HG02970 (cell line): ENCODE results near the gene E2F1.
"Not testable (repeated sequence)": the region's sequence is repeated elsewhere in the genome, so short reads cannot be mapped to it uniquely, and the experiment has no call there.

Experiments used
- ATAC-seq: cut with Tn5 transposase; IDR thresholded peaks from one replicate; pipeline ENCODE4 v1.9.1; 2021; ENCODE audit warnings: mild to moderate bottlenecking, moderate library complexity, moderate number of reproducible peaks; ENCODE audit not compliant: unreplicated experiment, low FRiP score

The E2F1 gene

DNA sequence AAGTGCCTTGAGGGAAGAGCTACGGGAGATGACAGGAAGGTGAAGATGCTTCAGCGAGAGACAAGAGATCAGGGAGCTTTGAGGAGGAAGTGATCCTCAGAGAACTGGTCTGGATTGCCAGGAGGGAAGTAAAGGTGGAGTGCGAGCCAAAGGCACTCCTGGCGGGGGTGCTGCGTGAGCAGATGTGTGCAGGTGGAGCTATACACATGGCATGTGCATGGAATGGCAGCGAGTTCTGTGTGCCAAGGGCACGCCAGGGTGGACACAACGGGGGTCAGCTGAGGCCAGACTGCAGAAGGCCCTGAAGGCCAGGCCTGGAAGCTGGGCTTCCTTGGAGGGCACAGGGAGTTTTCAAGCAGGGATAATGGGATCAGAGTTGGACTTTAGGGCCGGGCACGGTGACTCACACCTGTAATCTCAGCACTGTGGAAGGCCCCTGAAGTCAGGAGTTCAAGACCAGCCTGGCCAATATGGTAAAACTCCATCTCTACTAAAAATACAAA is 27.7 kb upstream of the E2F1 start:
- no peak for ATAC-seq

- ATAC-seq = no peak
Observed at GRCh38 chr20:33711446-33711738, 25.2 kb upstream of the E2F1 start.

GRCh38 chr20:33710681-33711445 is 24.7 kb upstream of the E2F1 start:
- no peak for ATAC-seq

DNA sequence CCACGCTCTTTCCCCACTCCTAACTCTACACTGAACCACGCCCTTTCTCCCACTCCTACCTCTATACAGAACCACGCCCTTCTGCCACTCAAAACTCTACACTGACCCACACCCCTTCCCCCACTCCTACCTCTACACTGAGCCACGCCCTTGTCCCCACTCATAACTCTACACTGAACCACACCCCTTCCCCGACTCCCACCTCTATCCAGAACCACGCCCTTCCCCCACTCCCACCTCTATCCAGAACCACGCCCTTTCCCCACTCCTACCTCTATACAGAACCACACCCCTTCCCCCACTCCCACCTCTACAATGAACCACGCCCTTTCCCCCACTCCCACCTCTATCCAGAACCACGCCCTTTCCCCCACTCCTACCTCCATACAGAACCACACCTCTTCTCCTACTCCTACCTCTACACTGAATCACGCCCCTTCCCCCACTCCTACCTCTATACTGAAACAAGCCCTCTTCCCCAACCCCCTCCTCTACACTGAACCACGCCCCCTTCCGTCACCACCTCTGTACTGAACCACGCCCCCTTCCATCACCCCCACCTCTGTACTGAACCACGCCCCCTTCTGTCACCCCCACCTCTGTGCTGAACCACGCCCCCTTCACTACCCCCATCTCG is 23.8 kb upstream of the E2F1 start:
- ATAC-seq = no peak

DNA sequence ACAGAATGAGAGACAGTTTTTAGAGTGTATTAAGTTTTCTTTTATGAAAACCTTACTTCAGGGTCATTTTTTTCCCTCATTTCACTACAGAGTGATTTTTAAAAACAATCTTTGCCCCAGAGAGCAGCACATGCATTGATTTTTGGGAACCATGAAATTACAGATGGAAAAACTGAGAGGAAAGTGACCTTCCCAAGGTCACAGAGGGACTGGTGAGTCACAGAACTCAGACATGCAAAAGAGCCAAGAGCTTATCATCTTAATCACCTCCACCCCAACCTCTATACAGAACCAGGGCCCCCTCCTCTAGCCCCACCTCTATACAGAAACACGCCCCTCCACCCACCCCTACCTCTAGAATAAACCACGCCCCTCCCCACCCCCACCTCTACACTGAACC is 23.2 kb upstream of the E2F1 start:
- no peak for ATAC-seq

DNA sequence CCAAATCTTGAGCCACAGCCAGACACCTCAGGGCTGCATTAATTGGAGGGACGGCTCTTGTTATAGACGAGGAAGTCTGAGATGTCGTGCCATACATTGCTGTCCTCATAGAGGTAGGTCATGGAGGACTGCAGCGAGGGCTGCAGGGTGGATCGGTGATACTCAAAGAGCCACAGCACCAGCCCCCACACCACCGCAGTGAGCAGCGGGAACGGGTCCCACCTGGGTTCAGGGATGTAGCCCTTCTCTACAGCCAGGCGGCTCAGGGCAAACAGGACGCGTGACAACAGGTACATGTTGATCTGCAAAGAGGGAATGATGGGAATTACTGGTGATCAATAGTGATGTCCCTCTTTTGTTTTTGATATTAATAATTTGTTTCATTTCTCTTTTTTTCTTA is 21.5 kb upstream of the E2F1 start:
- ATAC-seq = no peak

DNA sequence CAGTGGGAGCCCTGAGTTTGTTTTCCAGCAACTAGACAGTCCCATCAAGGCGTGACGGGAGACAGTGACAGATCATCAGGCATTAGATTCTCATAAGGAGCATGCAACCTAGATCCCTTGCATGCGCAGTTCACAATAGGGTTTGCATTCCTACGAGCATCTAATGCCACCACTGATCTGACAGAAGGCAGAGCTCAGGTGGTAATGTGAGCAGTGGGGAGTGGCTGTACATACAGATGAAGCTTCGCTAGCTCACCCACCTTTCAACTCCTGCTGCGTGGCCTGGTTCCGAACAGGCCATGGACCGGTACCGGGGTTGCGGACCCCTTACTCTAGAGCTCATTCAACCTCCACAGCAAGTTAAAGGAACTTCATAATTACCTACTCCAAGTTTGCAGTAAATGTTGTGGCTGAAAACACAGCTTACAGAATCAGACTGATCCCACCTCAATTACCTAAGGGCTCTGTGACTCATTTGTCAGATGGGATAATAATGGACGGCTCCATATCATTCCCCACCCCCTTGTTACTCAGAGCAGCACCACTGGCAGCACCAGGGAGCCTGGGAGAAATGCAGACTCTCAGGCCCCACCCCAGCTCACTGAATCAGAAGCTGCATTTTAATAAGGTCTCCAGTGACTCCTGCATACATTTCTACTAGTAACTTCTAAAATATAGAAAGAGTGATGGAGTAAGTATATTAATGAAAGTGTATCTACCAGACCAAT is 18.2 kb upstream of the E2F1 start:
- ATAC-seq = no peak

- ATAC-seq = no peak
Observed at GRCh38 chr20:33703498-33704137, 17.4 kb upstream of the E2F1 start.

GRCh38 chr20:33702861-33703260 is 16.7 kb upstream of the E2F1 start:
- ATAC-seq = no peak

GRCh38 chr20:33701629-33702450 is 15.7 kb upstream of the E2F1 start:
- ATAC-seq = no peak

DNA sequence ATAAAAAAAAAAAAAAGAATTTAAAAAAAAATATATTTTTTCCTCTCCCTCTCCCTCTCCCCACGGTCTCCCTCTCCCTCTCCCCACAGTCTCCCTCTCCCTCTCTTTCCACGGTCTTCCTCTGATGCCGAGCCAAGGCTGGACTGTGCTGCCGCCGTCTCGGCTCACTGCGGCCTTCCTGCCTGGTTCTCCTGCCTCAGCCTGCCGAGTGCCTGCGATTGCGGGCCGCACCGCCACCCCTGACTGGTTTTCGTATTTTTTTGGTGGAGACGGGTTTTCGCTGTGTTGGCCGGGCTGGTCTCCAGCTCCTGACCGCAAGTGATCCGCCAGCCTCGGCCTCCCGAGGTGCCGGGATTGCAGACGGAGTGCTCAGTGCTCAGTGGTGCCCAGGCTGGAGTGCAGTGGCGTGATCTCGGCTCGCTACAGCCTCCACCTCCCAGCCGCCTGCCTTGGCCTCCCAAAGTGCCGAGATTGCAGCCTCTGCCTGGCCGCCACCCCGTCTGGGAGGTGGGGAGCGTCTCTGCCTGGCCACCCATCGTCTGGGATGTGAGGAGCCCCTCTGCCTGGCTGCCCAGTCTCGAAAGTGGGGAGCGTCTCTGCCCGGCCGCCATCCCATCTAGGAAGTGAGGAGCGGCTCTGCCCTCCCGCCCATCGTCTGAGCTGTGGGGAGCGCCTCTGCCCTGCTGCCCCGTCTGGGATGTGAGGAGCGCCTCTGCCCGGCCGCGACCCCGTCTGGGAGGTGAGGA is 14.7 kb upstream of the E2F1 start:
- ATAC-seq = not testable (repeated sequence)

DNA sequence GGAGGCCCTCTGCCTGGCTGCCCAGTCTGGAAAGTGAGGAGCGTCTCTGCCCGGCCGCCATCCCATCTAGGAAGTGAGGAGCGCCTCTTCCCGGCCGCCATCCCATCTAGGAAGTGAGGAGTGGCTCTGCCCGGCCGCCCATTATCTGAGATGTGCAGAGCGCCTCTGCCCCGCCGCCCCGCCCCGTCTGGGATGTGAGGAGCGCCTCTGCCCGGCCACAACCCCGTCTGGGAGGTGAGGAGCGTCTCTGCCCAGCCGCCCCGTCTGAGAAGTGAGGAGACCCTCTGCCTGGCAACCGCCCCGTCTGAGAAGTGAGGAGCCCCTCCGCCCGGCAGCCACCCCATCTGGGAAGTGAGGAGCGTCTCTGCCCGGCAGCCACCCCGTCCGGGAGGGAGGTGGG is 12.8 kb upstream of the E2F1 start:
- not testable (repeated sequence) for ATAC-seq

GRCh38 chr20:33697129-33697528 is 10.9 kb upstream of the E2F1 start:
- ATAC-seq = no peak

GRCh38 chr20:33696448-33696847 is 10.3 kb upstream of the E2F1 start:
- ATAC-seq = no peak

GRCh38 chr20:33694639-33695012 is 8.4 kb upstream of the E2F1 start:
- ATAC-seq = no peak

- no peak for ATAC-seq
Observed at GRCh38 chr20:33693741-33694638, 7.8 kb upstream of the E2F1 start.

- no peak for ATAC-seq
Observed at GRCh38 chr20:33693289-33693688, 7.1 kb upstream of the E2F1 start.

- no peak for ATAC-seq
Observed at GRCh38 chr20:33689973-33690372, 3.8 kb upstream of the E2F1 start.

DNA sequence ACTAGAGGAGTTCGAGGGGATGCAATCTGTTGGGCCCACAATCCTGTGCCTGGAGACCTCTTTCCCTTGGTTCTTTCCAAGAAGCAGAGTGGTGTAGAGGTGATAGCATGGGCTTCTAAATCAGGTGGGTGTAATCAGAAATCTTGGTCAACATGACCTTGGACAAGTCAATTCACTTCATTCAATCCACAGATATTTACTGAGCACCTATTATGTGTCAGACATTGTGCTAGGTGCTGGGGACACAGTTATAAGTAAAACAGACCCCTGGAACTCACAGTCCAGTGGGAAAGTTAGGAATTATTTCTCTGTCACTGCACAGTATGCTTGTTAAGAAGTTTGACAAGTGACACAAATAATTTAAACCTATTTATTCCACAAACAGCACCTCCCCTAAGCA is 3.3 kb upstream of the E2F1 start:
- ATAC-seq = no peak
